Body of pancreas (tissue), 4 donors: ENCODE measurements around the gene NME7. TPM values are rescaled to one million over a fixed set of nuclear protein-coding genes. Genes with fewer than 3 reads are reported as not detected.
"Not testable (repeated sequence)": the region's sequence is repeated elsewhere in the genome, so short reads cannot be mapped to it uniquely, and the experiment has no call there.

Experiments
- ATAC-seq: fragments of 150-250 bp; one replicate; pipeline ENCODE4 v1.9.1; 2016
- DNase-seq, 4 donors: peaks; one replicate each; pipeline ENCODE4 v3.0.0-alpha.2; 2019
- H3K27ac ChIP-seq, 4 donors: fragments of 200-600 bp; sonication (generic); 1 replicate in 3 of 4; 2 replicates in 1 of 4; pipeline versions ENCODE4 v1.5.1 to v1.6.1; 2016 to 2019; ENCODE audit warnings: mild to moderate bottlenecking in 1 of 4, mixed read lengths in 1 of 4, moderate library complexity in 1 of 4
- H3K27me3 ChIP-seq, 2 donors: fragments of 200-600 bp; sonication (generic); one replicate each; pipeline ENCODE4 v1.6.0; 2016; ENCODE audit warnings: mild to moderate bottlenecking in 1 of 2
- H3K36me3 ChIP-seq, 2 donors: fragments of 200-600 bp; sonication (generic); replicated peaks in 1 of 2; 2 replicates each; pipeline ENCODE4 v1.5.1; 2016; ENCODE audit warnings: low read depth in 2 of 2; ENCODE audit not compliant: insufficient read depth in 1 of 2
- H3K4me1 ChIP-seq: fragments of 200-600 bp; sonication (generic); one replicate; pipeline ENCODE4 v1.6.0; 2016
- H3K4me3 ChIP-seq, 2 donors: fragments of 200-600 bp; sonication (generic); 1 replicate in 1 of 2; 2 replicates in 1 of 2; pipeline ENCODE4 v1.5.1; 2016 to 2019
- H3K9me3 ChIP-seq, 3 donors: fragments of 200-600 bp; sonication (generic); 1 replicate in 2 of 3; 2 replicates in 1 of 3; pipeline ENCODE4 v1.5.1; 2016
- CTCF ChIP-seq, 7 experiments: fragments of 450-650 bp in 4 of 7; fragments of 200-600 bp in 3 of 7; sonication (generic) in 3 of 7; IDR thresholded peaks; one replicate each; pipeline ENCODE4 v1.5.1; 2016 to 2019; ENCODE audit warnings: antibody characterized with exemption in 7 of 7
- POLR2A ChIP-seq, 3 donors: fragments of 450-650 bp; IDR thresholded peaks; one replicate each; pipeline ENCODE4 v1.6.1; 2016; ENCODE audit warnings: antibody characterized with exemption in 3 of 3, mild to moderate bottlenecking in 2 of 3
- WGBS, 2 donors: methylation state at CpG; one replicate each; pipeline ENCODE4 v1.1.5; 2017; 5-methylcytosine and 5-hydroxymethylcytosine counted together
- intact Hi-C: fragments of 100-400 bp; cut with DNase I; formaldehyde crosslinking; loops from one replicate; pipeline ENCODE4 v1.15.1; 2023
- total RNA-seq, 2 donors: library from RNA; depleted of rRNA; stranded (reverse); fragments of >200 nt; gene quantifications; one replicate each; pipeline ENCODE4 v1.1.0, GENCODE V29; 2016

NME7 gene
- total RNA-seq, 2 donors from 2014 or later: 8.9 to 23.9 TPM

- TF ChIP-seq POLR2A (IDR thresholded peaks at IDR 0.05) (no peak), CTCF (IDR thresholded peaks at IDR 0.05) (no peak)
- no peaks in the 10 kb centered on the region for H3K9me3 ChIP-seq
- no peaks in the 10 kb centered on the region for H3K27me3 ChIP-seq
- ATAC-seq (no peak), DNase-seq (no peak)
- intact Hi-C loops: no loop called here
- H3K4me1 ChIP-seq: peaks cover 7% of the 10 kb centered on the region
- WGBS, 2 donors: 84 to 87% methylated on average over 3 of the region's 3 CpGs
- no peak overlapping the region for H3K4me3 ChIP-seq
- H3K27ac ChIP-seq: no peak overlapping the region
- no peaks in the 10 kb centered on the region for H3K36me3 ChIP-seq
Measured at GRCh38 chr1:169196161-169196560, 171.4 kb downstream of the NME7 start.

GRCh38 chr1:169193191-169193850 lies 174.3 kb downstream of the NME7 start:
- Histone ChIP-seq H3K36me3 (no peaks in the 10 kb centered on the region), H3K27ac (no peak overlapping the region), H3K9me3 (no peaks in the 10 kb centered on the region), H3K4me1 (peaks cover 7% of the 10 kb centered on the region), H3K27me3 (no peaks in the 10 kb centered on the region), H3K4me3 (no peak overlapping the region)
- ATAC-seq (no peak), DNase-seq (peak; percentile 16 to 58 (median 38))
- WGBS, 2 donors: 33 to 53% methylated on average over 4 of the region's 4 CpGs
- TF ChIP-seq CTCF (IDR thresholded peaks at IDR 0.05): peak in 3 of 7 experiments; percentile 12 to 29 (median 23)
- TF ChIP-seq POLR2A (IDR thresholded peaks at IDR 0.05): no peak
- intact Hi-C loops: no loop called here

- Histone ChIP-seq H3K36me3 (no peaks in the 10 kb centered on the region), H3K9me3 (no peaks in the 10 kb centered on the region), H3K4me1 (no peaks in the 10 kb centered on the region), H3K27me3 (no peaks in the 10 kb centered on the region), H3K4me3 (no peak overlapping the region), H3K27ac (no peak overlapping the region)
- DNase-seq (no peak), ATAC-seq (no peak)
- TF ChIP-seq POLR2A (IDR thresholded peaks at IDR 0.05) (no peak), CTCF (IDR thresholded peaks at IDR 0.05) (no peak)
- intact Hi-C loops: no loop called here
- WGBS, 2 donors: 71 to 78% methylated on average over 1 of the region's 1 CpG
Measured at GRCh38 chr1:169186106-169186505, 181.5 kb downstream of the NME7 start.

- Histone ChIP-seq H3K4me3 (no peak overlapping the region), H3K9me3 (no peaks in the 10 kb centered on the region), H3K36me3 (no peaks in the 10 kb centered on the region), H3K27me3 (no peaks in the 10 kb centered on the region), H3K4me1 (no peaks in the 10 kb centered on the region), H3K27ac (no peak overlapping the region)
- DNase-seq (no peak), ATAC-seq (no peak)
- WGBS, 2 donors: 42 to 63% methylated on average over 1 of the region's 1 CpG
- TF ChIP-seq POLR2A (IDR thresholded peaks at IDR 0.05) (no peak), CTCF (IDR thresholded peaks at IDR 0.05) (no peak)
- intact Hi-C loops: no loop called here
Measured at GRCh38 chr1:169184812-169185211, 182.8 kb downstream of the NME7 start.

GRCh38 chr1:169180174-169180573 lies 187.4 kb downstream of the NME7 start:
- 97 to 99% methylated on average over 3 of the region's 3 CpGs for WGBS, 2 donors
- no peaks in the 10 kb centered on the region for H3K4me1 ChIP-seq
- ATAC-seq (no peak), DNase-seq (no peak)
- no peaks in the 10 kb centered on the region for H3K27me3 ChIP-seq
- TF ChIP-seq CTCF (IDR thresholded peaks at IDR 0.05): no peak
- no peak for TF ChIP-seq POLR2A (IDR thresholded peaks at IDR 0.05)
- H3K9me3 ChIP-seq: no peaks in the 10 kb centered on the region
- no peaks in the 10 kb centered on the region for H3K36me3 ChIP-seq
- no peak overlapping the region for H3K4me3 ChIP-seq
- intact Hi-C loops: no loop called here
- no peak overlapping the region for H3K27ac ChIP-seq

GRCh38 chr1:169179431-169179830 lies 188.2 kb downstream of the NME7 start:
- H3K36me3 ChIP-seq, ATAC-seq, H3K4me3 ChIP-seq, H3K9me3 ChIP-seq, DNase-seq, H3K4me1 ChIP-seq, H3K27ac ChIP-seq, intact Hi-C loops, H3K27me3 ChIP-seq: not testable (repeated sequence)
- 91 to 94% methylated on average over 3 of the region's 3 CpGs for WGBS, 2 donors
